ENCODE data around the gene PARD6G.
A peak's percentile ranks its signal among the peaks of the same experiment; 100 is the strongest.
"Not testable (repeated sequence)": the region's sequence is repeated elsewhere in the genome, so short reads cannot be mapped to it uniquely, and the experiment has no call there.

The PARD6G gene

DNA sequence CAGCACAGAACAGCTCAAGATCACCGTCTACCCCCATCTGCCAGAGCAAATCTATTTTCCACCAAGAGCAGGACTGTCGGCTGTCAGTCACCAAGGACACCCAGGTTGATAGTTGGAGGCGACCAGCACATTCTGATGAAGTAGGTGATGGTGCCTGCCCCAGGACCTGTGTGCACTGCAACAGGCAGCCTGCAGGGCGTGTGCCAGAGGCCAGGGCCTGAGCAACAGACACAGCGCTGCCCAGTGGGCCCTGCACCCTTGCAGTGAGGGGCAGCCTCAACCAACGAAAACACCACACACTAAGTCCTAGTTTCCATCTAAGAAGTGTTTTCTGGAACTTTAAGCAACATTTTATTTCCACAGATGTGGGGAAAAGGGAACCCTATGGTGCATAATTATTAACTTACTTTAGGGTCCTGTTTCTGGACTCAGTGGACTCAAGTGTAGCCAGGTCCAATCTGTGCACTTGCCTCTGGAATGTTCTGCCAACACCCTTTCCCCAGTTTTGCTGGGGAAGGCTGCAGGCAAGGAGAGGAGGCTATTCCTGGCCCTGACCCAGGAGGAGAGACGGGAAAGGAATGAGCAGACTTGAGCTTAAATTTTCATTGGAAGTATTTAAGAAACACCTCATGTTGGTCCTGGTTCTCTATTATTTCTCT, 76.8 kb downstream of the PARD6G start:
- DNase-seq (ENCODE audit: low spot score), result peak; percentile 42

GRCh38 chr18:80169607-80170006, 77.7 kb downstream of the PARD6G start:
- DNase-seq (ENCODE audit: low spot score), result no peak

DNA sequence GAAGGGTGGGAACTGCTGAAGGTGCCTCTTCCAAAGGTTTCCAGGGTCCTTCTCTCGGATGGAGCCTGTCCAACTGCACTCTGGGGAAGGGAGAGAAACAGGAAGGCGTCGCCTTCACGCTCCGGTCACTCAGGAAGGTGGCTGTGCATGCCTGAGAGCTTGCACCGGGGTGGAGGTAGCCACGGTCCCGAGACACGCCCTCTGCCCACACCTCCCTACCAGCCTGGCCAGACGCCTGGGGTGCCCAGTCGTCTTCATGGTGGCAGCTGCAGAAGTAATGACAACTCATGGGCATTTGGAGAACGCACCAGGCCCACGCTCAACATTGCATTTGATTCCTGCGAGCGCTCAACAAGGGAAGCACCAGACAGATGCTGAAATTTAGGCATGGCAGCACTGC, 78.3 kb downstream of the PARD6G start:
- DNase-seq (ENCODE audit: low spot score), result no peak

GRCh38 chr18:80168346-80168745, 79.0 kb downstream of the PARD6G start:
- no peak for DNase-seq (ENCODE audit: low spot score)

GRCh38 chr18:80167931-80168330, 79.4 kb downstream of the PARD6G start:
- no peak for DNase-seq (ENCODE audit: low spot score)

DNA sequence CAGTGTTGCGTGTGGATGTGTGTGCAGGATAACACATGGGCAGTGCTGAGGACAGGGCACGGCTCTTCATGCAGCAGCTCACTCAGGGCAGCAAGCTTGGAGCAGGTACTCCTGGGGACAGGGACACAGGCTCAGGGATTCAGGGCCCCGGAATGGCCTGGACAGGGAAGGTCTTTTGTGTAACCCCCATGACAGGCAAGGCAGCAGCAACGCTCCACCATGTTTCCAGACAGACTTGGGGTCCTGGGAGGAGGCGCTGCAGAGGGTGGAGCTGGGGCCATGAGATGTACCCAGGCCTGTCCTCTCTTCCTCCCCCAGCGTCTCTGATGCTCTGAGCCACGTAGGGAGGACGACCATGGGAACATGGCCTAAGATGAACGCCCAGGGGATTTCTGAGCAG, 80.0 kb downstream of the PARD6G start:
- DNase-seq (ENCODE audit: low spot score), result no peak

DNA sequence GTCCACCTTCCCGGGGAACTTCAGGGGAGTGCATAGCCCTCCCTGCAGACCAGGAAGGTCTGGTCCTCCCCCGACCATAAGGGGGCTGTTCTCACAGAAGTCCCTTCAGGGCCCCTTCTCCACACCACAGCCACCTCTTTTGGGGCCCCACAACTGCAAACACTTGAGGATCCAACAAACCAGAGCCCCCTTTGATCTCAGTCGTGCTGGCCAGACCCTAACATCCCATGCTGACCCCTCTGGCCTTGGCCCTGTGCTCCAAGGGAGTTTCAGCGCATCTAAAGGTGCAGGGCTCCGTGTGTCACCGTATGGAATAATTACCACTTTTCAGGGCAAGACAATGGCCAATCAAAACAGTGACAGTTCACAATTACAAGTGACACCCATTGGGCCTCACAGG, 80.6 kb downstream of the PARD6G start:
- no peak for DNase-seq (ENCODE audit: low spot score)

- DNase-seq (ENCODE audit: low spot score), result no peak
Observed at GRCh38 chr18:80166240-80166639, 81.1 kb downstream of the PARD6G start.

GRCh38 chr18:80164727-80165355, 82.5 kb downstream of the PARD6G start:
- not testable (repeated sequence) for DNase-seq (ENCODE audit: low spot score)

DNA sequence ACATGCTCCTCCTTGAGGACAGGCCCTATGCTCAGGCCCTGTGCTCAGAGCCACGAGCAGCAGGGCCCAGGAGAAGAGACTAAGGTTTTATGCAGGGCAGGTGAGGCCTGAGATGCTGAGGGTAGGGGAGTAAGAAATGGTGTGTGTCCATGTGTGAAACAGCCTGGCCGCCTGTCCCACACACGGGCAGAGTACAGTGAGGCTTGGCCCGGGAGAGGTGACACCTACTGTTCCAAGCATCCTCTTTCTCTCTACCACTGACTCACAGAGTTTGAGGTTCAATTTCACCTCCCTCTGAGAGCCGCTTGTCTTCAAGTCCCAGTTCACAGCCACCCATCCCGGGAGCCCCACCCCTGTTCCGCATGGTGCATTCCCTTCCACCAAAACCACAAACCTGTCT, 84.1 kb downstream of the PARD6G start:
- DNase-seq (ENCODE audit: low spot score), result no peak

- no peak for DNase-seq (ENCODE audit: low spot score)
Observed at GRCh38 chr18:80161781-80162417, 85.4 kb downstream of the PARD6G start.

DNA sequence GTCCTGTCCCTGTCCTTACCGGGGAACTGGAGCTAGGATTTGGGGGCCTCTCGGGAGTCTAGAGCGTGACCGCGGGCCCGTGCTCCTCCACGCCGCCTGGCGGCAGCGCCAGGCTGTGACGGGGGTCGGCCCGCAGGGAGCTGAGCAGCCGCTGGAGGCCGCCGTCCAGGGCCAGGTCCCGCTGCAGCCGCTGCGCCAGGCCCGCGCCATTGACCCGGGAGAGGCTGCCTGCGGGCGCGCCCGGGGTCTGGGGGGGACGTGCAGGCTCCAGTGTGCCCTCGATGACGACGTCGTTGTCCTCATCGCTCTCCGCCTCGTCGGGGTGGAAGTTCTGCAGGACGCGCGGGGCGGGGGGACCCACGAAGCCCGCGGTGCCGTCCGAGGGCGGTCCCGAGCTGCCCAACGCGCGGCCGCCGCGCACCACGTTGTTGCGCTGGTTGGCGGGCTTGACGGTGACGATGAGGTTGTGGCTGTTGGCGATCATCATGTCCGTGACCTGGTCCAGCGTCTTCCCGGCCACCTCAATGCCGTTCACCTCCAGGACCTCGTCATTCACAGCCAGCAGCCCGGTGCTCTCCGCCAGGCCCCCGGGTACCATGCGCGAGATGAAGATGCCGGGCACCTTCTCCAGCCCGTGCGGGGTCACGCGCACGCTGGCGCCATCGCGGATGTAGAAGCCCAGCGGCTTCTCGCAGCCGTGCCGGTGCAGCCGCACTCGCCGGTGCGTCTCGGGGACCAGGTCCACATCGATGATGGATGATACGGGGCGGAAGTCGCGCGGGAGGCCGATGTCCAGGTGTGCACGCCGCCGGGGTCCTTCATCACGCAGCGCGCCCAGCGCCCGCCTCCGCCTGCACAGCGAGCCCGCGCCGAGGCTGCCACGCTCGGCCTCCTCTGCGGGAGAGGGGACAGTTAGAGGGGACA, 87.3 kb downstream of the PARD6G start:
- DNase-seq (ENCODE audit: low spot score), result no peak

DNA sequence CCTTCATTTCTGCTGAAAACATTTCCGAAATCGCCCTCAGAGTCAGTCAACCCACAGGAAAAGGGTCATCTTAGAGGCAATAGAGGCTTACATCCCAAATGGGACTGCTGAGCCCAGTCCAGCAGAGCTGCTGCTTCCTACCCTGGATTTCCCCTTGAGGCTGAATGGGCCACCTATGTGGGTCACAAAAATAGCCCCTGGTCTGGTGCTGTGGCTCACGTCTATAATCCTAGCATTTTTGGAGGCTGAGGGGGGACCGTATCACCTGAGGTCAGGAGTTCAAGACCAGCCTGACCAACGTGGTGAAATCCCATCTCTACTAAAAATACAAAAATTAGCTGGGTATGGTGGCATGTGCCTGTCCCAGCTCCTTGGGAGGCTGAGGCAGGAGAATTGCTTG, 88.9 kb downstream of the PARD6G start:
- no peak for DNase-seq (ENCODE audit: low spot score)

DNA sequence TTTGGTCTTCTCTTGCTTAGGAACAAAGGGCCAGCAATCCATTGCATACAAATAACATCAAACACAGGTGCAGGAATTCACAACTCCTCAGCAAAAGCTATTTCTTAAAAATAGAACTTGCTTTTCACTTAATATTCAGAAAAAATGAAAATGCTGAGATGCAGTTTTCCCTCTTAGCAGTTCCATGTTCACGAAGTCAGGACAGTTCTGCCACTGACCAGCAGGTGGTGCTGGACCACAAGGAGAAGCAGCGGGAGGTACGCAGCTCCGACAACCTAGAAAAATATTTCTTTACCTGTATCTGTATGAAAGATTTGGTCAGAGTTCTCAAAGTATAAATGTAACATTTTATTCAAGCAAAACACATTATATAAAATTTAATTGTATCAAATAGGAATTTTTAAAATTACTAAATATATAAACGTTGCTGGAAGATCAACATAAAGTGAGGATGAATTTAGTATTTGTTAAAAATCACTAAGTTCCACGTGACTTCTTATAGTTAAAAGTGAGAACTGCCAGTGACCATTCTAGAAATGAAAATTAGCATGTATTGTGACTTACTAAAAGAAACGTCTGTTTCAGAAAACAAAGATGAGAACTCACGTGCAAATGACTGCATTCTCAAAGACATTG, 89.5 kb downstream of the PARD6G start:
- peak; percentile 79 for DNase-seq (ENCODE audit: low spot score)

DNA sequence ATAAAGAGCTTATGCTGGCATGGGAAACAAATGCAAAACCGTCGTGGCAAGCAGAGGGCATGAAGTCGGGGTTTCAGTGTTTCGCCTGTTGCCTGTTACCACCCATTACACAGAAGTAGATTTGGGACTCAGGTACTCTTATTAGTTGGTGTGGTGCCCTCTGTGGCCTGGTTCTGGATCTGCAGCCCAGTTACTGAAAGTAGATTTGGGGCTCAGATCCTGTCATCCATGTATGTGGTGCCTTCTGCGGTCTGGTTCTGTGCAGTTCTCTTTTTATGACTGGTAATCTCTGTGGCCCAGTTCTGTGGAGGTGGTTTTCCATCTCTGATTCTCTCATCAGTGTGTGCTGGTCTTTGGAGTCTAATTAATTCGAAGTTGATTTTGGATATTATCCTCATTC, 93.0 kb downstream of the PARD6G start:
- peak; percentile 34 for DNase-seq (ENCODE audit: low spot score)

GRCh38 chr18:80149667-80150066, 97.6 kb downstream of the PARD6G start:
- DNase-seq (ENCODE audit: low spot score), result no peak

DNA sequence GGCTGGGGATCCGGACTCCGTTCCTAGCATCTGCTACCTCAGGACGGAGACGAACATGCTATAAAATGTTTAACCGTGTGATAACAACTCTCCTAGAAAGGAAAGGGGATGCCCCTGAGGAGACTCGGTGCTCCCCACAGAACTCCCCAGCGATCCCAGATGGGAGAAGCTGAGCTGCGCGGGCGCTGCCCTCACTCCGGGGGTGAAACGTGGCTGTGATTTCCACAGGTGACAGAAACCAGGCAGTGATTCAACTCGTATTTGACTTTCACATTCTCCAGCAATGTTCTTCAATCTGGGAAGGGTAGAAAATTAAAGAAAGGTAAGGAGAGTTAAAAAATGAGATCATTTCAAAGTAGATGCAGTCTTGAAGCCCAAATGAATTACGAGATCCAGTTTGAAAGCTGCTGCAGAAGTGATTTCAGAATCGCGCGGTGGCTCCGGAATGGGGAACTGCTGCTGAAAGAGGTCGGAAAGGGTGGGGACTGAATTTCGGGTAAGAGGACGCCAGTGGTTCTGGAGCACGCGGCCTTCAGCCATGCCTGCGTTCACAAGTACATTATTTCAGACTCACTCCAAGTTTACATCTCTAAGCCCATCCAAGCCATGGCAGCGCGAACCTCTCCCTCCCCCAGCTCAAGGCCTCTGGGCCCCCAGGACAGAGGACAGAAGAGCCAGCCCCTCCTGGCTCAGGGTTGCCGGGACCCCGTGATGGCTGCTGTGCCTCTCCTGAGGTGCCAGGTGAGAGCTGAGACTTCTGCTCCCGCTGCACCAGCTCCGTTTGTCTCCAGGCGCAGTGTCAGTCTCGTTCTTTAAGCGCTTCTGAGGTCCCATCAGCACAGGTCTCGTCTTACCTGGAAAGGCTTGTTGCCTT, 98.8 kb downstream of the PARD6G start:
- no peak for DNase-seq (ENCODE audit: low spot score)

GRCh38 chr18:80147418-80148325, 99.6 kb downstream of the PARD6G start:
- DNase-seq (ENCODE audit: low spot score), result peak; percentile 94

- no peak for DNase-seq (ENCODE audit: low spot score)
Observed at GRCh38 chr18:80147037-80147417, 100.3 kb downstream of the PARD6G start.
